Nephron progenitor cell (in vitro differentiated cells): Measurements from ENCODE around the gene PLK5.
A peak's percentile ranks its signal among the peaks of the same experiment; 100 is the strongest.

Experiments
- DNase-seq: peaks from one replicate; pipeline ENCODE4 v3.0.0; 2021
- H3K27ac Mint-ChIP-seq: 2 replicates; pipeline ENCODE4 v1.8.0; 2021; ENCODE audit warnings: mild to moderate bottlenecking, moderate library complexity, mixed read lengths
- H3K27me3 Mint-ChIP-seq: 2 replicates; pipeline ENCODE4 v1.8.0; 2021; ENCODE audit warnings: mild to moderate bottlenecking, low read depth, mixed read lengths; ENCODE audit not compliant: poor library complexity
- H3K36me3 Mint-ChIP-seq: 2 replicates; pipeline ENCODE4 v1.8.0; 2021; ENCODE audit warnings: low read depth, mixed read lengths
- H3K4me1 Mint-ChIP-seq: 2 replicates; pipeline ENCODE4 v1.8.0; 2021; ENCODE audit warnings: mixed read lengths
- H3K4me3 Mint-ChIP-seq: 2 replicates; pipeline ENCODE4 v1.8.0; 2021; ENCODE audit warnings: mild to moderate bottlenecking, moderate library complexity, mixed read lengths
- H3K9me3 Mint-ChIP-seq: 2 replicates; pipeline ENCODE4 v1.8.0; 2021; ENCODE audit warnings: mild to moderate bottlenecking, moderate library complexity, mixed read lengths
- CTCF ChIP-seq: fragments of 200-600 bp; sonication (generic); IDR thresholded peaks from 2 replicates; pipeline ENCODE4 v1.5.0; 2021; ENCODE audit warnings: antibody characterized with exemption

The PLK5 gene

DNA sequence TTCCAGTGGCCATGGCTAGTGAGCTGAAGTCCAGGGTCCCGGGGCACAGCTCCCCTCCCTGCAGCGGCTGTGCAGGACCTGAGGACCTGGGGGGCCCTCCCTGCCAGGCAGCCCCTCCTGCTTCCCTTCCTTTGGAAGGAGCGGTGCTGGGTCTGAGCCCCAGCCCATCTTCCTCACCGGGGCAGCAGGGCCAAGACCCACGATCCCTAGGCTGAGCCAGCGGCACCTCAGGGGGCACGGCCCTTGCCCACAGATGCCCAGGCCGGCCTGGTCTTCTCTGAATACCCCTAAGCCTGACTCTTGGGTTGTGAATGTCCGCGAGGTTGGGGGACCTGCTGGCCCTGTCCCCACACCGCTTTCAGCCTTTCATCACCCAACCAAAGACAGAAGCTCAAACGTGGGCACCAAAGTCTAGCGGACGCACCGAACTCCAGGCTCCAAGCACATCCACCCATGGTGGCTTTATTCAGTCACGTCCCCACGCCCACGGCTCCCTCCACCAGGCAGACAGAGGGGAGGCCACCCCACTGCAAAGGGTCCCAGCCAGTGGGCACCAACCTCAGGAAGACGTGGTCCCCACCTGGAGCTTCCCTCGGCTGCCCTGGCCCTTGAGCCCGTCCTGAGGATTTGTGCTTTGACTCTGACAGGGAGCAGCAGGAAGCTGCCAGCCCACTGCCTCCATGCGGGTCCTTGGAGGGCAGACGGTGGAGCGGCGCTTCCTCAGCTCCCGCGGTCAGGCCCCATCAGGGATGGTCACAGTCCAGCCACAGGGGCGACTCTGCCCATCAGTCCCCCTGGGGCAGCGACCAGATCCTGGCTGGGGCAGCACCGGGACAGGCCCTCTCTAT is 52.6 kb downstream of the PLK5 start:
- no peak overlapping the region for H3K4me3 Mint-ChIP-seq
- H3K36me3 Mint-ChIP-seq = peaks cover 24% of the 10 kb centered on the region

DNA sequence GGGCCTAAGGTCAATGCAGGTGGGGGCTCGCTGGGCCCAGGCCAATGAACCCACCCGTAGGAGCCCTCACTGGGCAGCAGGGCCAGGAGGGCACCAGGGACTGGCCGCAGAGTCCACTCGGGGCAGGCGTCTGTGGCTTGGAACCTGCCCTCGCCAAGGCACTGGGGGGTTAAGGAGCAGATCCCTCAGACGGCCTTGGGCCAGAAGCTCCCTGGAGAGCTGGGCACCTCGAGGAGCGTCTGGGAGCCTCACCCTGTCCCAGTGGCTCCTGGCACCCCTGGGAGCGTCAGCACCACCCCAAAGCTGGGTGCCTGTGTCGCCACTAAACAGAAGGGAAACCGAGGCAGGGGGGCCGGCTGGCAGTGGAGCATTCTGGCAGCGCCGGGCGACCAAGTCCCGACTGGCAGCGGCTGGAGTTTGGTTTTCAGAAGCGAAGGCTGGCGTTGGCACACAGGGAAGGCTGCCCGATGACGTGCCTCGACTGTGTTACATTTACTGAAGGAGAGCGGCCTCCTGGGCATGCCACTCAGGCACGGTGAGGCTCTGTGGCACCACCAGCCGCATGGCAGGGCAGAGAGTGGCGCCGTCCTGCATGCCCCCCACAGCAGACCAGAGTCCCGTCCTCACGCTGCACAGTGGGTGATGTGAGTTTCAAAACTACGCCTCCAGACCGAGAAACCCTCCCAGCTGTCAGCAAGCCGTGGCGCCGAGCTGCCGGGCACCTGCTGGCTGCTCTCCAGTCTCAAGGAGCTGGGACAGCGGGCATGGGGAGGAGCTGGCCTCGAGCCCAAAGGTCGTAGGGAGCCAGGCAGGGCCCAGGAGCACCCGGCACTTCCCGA is 53.4 kb downstream of the PLK5 start:
- TF ChIP-seq CTCF = no peak

More for the DNA sequence above, 52.6 kb downstream of the PLK5 start:
- Mint-ChIP-seq H3K9me3 (no peaks in the 10 kb centered on the region), H3K27ac (peak overlapping the region; percentile 64), H3K4me1 (peaks cover 6% of the 10 kb centered on the region), H3K27me3 (peaks cover 5% of the 10 kb centered on the region)
- DNase-seq = no peak
- no peak for TF ChIP-seq CTCF

DNA sequence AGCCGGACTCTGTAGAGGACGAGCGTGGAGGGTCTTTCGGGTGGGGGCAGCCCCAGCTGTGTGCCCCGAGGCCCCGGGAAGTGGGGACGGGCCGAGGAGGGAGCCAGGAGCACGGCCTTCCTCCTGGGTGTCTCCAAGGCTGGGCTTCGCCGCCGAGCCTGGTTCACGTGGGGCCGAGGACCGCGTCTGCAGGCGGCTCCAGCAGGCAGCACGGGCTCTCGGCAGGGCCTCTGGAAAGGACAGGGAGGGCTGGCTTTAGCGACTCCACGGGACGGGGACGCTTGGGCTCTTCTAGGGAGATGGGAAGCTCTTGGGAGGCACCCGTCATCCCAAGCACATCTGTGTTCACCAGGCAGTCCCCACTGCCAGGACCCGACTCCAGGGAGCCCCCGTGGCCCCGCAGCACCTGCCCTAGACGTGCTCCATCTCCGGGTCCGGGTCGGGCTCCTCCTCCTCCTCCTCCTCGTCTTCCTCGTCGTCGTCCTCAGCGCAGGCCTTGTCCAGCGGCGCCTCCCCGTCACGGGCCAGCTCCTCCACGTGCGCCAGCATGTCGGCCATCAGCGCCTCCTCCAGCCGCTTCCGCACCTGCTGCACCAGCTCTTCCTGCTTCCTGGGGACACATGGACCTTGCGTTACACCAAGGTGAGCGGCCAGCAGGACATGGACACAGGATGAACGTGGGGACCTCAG is 54.2 kb downstream of the PLK5 start:
- Mint-ChIP-seq H3K27ac (peak overlapping the region; percentile 71), H3K36me3 (peaks cover 37% of the 10 kb centered on the region), H3K4me1 (peaks cover 6% of the 10 kb centered on the region), H3K27me3 (peaks cover 3% of the 10 kb centered on the region), H3K4me3 (no peak overlapping the region), H3K9me3 (no peaks in the 10 kb centered on the region)
- no peak for DNase-seq
- TF ChIP-seq CTCF = no peak

More for the DNA sequence above, 53.4 kb downstream of the PLK5 start:
- peaks cover 3% of the 10 kb centered on the region for H3K27me3 Mint-ChIP-seq
- H3K4me3 Mint-ChIP-seq = no peak overlapping the region
- no peak overlapping the region for H3K27ac Mint-ChIP-seq
- H3K4me1 Mint-ChIP-seq = peaks cover 6% of the 10 kb centered on the region
- DNase-seq = no peak
- H3K9me3 Mint-ChIP-seq = no peaks in the 10 kb centered on the region
- H3K36me3 Mint-ChIP-seq = peaks cover 32% of the 10 kb centered on the region

DNA sequence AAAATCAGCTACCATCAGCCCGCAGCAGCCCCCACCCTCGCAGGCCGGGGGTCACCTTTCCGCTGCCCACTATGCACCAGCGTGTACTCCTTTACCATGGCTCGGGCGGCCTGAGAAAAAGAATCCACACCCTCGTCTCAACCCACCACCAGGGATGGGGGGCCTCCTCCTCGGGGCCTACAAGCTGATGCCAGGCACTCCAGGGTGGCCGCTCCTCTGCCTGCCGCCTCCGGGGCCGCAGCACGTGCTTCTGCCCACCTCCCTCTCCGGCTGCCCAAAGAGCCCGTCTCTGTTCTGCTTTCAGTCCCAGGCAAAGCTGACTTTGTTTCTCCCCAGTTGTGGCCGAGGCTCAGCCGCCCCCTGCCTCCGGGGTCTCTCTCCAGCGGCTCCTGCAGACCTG is 55.3 kb downstream of the PLK5 start:
- Mint-ChIP-seq H3K36me3 (peaks cover 48% of the 10 kb centered on the region), H3K27me3 (peaks cover 3% of the 10 kb centered on the region), H3K27ac (peak overlapping the region; percentile 78), H3K4me1 (no peaks in the 10 kb centered on the region), H3K9me3 (no peaks in the 10 kb centered on the region), H3K4me3 (no peak overlapping the region)
- TF ChIP-seq CTCF = no peak
- DNase-seq = no peak

GRCh38 chr19:1580382-1580781 is 56.5 kb downstream of the PLK5 start:
- Mint-ChIP-seq H3K4me1 (no peaks in the 10 kb centered on the region), H3K27ac (peak overlapping the region; percentile 81), H3K27me3 (peaks cover 3% of the 10 kb centered on the region), H3K9me3 (no peaks in the 10 kb centered on the region), H3K36me3 (peaks cover 60% of the 10 kb centered on the region), H3K4me3 (no peak overlapping the region)
- DNase-seq = no peak
- TF ChIP-seq CTCF = no peak
